HG03095 (cell line): ENCODE results near the gene TMEM138.
"Not testable (repeated sequence)": the region's sequence is repeated elsewhere in the genome, so short reads cannot be mapped to it uniquely, and the experiment has no call there.

ENCODE experiments used
- ATAC-seq: cut with Tn5 transposase; IDR thresholded peaks from one replicate; pipeline ENCODE4 v1.9.1; 2021; ENCODE audit warnings: moderate library complexity; ENCODE audit not compliant: unreplicated experiment

The TMEM138 gene

DNA sequence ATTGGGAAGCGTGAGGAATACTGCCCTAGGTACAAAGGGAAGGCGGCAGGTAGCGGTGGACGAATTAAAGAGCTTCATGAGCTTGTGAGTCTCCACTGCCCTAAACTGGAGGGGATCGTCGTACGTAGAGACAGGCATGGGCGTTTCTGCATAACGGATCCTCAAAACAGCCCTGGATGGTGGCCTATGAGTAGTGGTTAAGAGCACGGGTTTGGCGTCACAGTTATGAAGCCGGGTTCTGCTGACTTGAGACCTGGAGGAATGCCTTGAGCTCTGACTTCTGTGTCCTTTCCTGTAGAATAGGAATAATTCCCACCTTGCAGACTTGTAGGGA lies 335 bp downstream of the TMEM138 start:
- ATAC-seq = no peak

DNA sequence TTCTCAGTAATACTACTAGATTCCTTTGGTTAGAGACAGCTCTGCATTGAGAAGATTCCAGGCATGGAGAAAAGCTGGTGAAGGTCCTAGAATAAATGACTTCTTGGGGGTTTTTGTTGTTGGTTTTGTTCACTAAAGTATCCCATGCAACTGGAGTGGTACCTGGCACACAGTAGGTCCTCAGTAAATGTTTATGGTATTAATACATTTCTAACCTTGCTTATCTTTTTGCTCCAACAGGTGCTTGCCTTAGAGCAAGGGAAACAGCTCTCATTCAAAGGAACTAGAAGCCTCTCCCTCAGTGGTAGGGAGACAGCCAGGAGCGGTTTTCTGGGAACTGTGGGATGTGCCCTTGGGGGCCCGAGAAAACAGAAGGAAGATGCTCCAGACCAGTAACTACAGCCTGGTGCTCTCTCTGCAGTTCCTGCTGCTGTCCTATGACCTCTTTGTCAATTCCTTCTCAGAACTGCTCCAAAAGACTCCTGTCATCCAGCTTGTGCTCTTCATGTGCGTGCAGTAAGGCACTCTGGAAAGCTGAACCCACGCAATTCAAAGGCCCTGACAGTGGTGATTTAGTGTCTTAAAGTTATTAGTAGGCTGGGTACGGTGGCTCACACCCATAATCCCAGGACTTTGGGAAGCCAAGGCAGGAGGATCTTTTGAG lies 2.0 kb downstream of the TMEM138 start:
- ATAC-seq = no peak

DNA sequence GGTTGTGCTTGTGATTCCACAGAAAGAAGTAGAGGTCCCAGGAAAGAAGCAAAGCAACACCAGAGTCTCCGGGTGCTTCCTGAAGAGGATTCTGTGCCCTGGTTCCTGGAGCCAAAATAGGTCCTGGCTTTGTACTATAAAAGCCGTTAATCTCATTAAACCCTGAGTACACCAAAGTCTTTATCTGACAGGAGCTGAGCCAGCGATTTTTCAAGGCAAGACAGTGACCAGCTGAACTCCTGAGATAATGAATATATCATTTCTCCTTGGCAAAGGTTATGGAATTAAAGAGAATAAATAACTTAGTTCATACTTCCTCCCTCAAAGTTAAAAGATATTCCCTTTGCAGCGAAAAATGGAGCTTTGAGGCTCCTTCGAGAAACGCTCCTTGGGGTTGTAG lies 5.2 kb downstream of the TMEM138 start:
- ATAC-seq = no peak

- ATAC-seq = no peak
Measured at GRCh38 chr11:61368646-61369045, 6.5 kb downstream of the TMEM138 start.

DNA sequence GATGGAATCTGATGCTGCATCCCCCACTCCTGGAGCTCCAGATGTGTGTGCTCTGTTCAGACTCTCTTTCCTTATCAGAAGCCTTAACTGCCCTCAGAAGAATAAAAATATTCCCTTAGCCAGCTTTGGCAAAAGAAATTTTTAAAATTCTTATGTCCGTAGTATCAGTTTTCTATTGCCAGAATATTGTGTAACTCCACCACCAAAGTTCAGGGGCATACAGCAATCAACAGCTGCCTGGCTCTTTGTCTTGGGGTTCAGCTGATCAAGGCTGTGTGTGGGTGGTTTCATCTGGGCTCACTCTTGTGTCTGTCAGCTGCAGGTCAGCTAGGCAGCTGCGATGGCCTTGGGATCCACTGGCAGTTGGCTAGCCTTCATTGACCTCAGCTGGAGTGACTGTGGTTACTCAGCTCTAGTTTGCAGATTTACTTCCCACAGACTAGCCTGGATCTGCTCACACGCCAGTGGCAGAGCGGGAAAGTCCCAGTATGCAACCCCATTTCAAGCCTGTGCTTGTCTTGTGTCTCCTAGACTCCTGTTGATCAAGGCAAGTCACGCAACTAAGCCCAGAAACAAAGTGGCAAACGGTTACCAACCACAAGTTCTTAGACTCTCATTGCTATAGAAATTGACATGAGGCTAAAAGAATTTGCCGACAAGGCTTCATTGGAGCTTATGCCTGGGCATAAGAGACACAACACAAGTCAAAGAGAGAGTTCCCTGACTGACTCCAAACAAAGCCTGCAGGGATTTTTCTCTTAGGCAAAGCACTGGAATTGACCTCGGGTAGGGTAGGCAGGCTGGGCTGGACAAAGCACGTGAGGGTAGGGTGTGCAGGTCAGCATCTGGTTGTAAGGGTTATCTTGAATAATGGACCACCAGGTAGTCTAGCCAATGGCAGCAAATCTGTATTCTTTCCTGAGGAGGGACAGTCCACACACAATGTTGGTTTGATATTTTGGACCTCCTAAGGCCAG lies 7.5 kb downstream of the TMEM138 start:
- ATAC-seq = no peak

DNA sequence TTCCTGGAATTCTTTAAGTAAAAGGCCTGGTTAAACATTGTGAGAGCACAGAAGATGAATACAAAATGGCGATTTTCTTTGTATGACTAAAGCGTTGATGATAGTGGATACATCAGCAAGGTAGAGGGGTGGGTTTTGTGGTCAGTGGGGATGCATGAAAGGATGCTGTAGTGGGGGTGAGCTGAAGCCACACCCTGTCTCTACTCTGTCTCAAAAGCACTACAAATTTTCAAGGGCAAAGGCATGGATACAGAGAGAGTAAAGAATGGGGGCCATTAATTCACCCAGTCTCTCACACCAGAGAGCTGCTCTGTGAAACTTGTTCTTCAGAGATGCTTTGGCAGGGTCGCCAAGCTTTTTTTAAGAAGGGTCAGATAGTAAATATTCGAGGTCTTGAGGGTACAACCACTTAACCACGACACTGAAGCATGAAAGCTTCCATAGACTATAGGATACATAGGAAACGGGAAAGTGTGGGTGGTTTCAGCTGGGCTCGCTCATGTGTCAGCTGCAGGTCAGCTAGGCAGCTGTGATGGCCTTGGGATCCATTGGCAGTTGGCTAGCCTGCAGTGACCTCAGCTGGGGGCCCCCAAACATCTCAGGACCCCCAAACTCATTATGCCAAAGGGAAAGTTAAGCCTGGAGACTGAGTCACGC lies 8.3 kb downstream of the TMEM138 start:
- no peak for ATAC-seq

DNA sequence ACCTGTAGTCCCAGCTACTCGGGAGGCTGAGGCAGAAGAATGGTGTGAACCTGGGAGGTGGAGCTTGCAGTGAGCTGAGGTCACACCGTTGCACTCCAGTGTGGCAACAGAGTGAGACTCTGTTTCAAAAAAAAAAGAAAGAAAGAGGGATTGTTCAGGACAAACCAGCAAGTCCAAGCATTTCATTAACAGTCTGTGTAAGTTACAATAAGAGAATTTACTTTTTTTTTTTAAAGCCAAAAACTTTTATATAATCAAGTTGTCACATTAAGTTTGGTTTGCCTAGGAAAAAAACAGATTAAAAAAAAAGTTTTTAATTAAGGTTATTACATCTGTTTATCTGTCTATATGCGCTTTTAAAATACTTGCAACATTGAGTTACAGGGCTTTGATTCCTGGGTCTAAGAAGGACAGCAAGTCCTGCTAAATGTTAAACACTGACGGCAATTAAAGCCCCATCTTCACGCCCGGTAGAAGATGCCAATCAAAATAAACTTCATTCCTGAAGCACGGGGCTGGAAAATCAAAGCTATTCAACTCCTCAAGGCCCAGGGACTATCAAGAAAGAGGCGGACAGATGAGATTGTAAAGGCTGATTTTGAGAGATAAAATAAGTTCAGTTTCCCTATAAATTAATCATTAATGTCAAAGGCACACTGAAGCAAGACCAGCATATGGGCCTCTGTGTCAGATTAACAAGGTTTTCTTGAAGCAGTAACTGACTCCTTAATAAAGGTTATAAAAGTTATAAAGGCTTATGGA lies 10.7 kb downstream of the TMEM138 start:
- ATAC-seq = no peak

DNA sequence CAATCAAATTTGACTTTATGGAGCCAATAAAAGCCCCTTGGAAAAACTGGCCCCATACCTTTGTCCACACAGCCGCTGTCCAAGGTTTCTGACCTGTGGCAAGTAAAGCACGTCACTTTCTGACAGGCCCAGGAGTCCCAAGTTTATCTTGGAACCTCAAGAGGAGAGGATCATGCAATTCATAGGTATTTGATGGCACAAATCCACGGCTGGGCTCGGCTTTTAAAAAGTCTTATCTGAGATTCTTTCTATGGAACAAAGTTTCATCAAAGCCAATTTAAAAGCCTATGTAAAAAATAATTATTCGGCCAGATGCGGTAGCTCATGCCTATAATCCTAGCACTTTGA lies 13.6 kb downstream of the TMEM138 start:
- ATAC-seq = no peak

- no peak for ATAC-seq
Measured at GRCh38 chr11:61377461-61378160, 15.4 kb downstream of the TMEM138 start.

- no peak for ATAC-seq
Measured at GRCh38 chr11:61378713-61379313, 16.6 kb downstream of the TMEM138 start.

DNA sequence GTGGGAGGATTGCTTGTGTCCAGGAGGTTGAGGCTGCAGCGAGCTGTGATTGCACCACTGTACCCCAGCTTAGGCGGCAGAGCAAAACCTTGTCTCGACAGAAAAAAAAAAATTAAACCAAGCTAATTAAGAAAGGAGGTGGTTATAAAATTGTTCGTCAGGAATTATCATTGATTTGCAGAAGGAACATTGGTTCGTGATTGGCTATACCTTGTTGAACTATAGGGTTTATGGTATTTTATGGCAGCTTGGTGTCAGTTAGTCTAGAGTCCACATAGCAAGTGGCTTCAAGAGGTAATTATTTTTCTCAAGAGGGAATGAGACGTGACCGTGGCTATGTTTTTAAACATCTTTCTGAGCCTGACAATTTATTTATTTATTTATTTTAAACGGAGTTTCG lies 18.7 kb downstream of the TMEM138 start:
- ATAC-seq = no peak

DNA sequence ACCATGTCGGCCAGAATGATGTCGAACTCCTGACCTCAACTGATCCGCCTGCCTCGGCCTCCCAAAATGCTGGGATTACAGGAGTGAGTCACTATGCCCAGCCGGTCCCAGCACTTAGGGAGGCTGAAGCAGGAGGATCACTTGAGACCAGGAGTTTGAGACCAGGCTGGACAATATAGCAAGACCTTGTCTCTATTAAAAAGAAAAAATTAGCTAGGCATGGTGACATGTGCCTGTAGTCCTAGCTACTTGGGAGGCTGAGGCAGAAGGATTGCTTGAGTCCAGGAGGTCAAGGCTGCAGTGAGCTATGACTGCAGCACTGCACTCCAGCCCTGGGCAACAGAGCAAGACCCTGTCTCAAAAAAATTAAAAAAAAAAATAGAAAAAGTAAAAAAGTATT lies 21.7 kb downstream of the TMEM138 start:
- not testable (repeated sequence) for ATAC-seq

GRCh38 chr11:61384271-61385242 lies 22.4 kb downstream of the TMEM138 start:
- no peak for ATAC-seq

DNA sequence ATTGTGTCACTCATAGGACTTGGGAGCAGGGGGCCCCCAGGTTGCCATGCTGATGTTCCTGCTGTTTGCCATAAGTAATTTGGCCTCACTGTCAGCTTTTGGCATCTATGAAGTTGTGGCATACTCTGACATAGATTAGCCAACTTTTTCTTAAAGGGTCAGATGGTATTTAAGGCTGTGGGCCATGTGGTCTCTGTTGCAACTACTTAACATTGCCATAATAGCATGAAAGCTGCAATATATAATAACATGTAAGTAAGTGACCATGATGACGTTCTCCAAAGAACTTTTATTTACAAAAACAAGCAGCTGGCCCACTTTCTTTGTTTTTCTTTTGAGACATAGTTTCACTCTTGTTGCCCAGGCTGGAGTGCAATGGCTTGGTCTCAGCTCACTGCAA lies 28.0 kb downstream of the TMEM138 start:
- ATAC-seq = no peak

GRCh38 chr11:61392981-61393595 lies 30.9 kb downstream of the TMEM138 start:
- no peak for ATAC-seq

DNA sequence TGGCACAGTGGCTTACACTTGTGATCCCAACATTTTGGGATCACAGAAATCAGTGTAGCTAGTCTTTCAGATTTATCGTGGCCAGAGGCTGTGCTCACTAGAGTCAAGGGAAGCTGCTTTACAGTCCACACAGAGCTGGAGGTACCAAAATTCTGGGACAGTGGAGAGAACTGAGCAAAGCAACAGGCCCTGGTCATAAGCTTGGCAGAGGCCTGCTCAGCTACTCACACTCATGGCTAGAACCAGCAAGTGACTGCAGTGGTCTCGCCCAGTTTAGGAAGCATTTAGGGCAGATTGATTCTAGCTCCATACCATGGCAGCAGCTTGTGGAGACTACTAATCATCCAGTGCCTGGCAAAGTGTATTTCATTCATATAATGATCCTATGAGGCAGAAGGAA lies 39.0 kb downstream of the TMEM138 start:
- ATAC-seq = no peak

- ATAC-seq = no peak
Measured at GRCh38 chr11:61401573-61401972, 39.4 kb downstream of the TMEM138 start.

DNA sequence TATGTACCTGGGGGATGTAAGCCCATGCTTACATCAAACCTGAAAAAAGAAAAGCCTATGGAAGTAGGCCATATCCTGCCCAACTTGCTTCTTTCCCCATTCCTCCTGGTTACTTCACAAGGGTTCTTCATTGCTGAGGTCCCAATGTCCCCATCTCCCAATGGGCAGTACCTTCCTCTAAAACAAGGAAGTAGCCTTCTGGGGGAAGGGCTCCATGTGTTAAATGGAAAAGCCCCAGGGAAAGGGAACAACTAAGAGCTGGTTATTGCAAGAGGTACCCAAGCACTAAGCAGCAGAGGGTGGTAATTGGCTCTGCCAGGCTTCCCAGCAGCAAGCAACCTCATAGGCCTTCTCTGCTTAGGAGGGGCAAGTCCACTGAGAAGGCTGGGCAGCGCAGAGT lies 41.5 kb downstream of the TMEM138 start:
- no peak for ATAC-seq

DNA sequence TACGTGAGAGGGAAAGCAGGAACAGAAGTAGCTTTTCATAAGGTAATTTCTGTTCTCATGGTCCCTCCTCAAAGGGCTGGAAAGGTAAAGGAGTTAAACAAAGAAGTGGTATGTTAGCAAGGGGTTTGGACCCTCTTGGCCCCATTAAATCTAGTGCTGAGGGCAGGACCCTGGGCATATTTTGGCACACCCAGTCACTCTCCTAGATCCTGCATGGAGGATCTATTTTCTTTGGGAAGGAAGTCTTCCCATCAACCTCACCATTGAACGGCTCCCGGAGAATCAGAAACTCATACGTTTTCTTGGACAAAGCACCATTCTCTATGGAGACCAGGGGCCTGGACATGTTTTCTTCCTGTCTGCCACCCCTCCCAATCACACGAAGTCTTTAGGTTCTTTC lies 41.9 kb downstream of the TMEM138 start:
- ATAC-seq = no peak
